ENCODE data around the gene KY. TPM values are rescaled to one million over a fixed set of nuclear protein-coding genes. Genes with fewer than 3 reads are reported as not detected.

Gene KY
- total RNA-seq, 4 donors from 2014 or later: 0.33 to 1.9 (median 0.81) TPM

DNA sequence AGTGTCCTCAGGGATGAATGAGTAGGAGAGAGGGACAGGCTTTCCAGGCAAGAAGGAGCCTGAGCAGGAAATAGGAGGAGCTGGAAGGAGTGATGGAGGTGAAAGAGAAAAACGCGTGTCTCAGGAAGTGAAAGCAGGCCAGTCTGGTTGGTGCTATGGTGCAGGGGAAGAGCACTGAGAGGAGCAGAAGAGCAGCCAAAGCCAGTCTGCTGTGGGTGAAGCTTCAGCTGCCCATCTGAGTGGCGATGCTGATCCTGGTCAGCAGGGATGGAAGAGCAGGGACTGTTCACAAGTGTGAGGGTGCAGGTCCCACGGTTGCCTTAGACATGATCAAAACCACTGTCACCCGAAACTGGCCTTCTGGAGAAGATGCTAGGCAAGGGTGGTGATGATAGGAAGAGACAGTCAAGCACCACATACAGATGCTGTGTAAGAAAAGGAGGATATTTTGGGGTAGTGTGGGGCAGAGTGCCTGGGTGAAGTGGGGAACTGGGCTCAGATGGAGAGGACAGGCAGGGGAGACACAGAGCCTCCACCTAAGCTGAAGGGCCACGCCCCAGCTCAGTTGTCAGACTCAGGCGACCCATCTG is 5.5 kb upstream of the KY start:
- 89% methylated on average over 7 of the region's 7 CpGs for WGBS

DNA sequence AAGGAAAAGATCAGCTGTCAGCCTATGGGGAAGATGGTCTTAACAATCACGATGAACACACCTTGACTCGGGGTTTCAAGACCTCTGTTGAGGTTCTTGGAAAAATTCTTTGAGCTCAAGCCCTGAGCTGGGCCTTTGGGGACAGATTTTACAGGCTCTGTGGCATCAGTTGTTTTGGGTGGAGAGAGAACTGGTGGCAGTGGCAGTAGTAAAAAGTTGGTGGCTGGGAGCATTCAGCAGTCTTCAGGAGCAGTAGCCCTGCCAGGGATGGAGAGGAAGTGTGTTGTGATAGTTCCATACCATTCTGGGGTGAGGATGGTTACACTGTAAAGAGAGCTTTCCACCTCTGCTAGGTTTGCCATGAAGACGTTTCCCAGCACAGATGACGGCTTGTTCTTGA is 4.9 kb upstream of the KY start:
- no peaks in the 10 kb centered on the region for H3K27me3 ChIP-seq
- DNase-seq (ENCODE audit: extremely low spot score): peak; percentile 66
- H3K27ac ChIP-seq (replicated peaks in 1 of 4): no peak overlapping the region
- 93% methylated on average over 4 of the region's 4 CpGs for WGBS
- H3K4me3 ChIP-seq: no peak overlapping the region
- peaks cover 16 to 20% (median 18%) of the 10 kb centered on the region in 4 donors for H3K4me1 ChIP-seq
- no peak for TF ChIP-seq POLR2AphosphoS5 (IDR thresholded peaks at IDR 0.05)
- no peak for TF ChIP-seq POLR2A (IDR thresholded peaks at IDR 0.05; ENCODE audit: low read depth)
- TF ChIP-seq EP300 (IDR thresholded peaks at IDR 0.05): no peak
- TF ChIP-seq, protein P1, sequence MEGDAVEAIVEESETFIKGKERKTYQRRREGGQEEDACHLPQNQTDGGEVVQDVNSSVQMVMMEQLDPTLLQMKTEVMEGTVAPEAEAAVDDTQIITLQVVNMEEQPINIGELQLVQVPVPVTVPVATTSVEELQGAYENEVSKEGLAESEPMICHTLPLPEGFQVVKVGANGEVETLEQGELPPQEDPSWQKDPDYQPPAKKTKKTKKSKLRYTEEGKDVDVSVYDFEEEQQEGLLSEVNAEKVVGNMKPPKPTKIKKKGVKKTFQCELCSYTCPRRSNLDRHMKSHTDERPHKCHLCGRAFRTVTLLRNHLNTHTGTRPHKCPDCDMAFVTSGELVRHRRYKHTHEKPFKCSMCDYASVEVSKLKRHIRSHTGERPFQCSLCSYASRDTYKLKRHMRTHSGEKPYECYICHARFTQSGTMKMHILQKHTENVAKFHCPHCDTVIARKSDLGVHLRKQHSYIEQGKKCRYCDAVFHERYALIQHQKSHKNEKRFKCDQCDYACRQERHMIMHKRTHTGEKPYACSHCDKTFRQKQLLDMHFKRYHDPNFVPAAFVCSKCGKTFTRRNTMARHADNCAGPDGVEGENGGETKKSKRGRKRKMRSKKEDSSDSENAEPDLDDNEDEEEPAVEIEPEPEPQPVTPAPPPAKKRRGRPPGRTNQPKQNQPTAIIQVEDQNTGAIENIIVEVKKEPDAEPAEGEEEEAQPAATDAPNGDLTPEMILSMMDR (IDR thresholded peaks at IDR 0.05): no peak
- intact Hi-C loops (cut with DNase I): loop anchor here (10.0 kb wide), 1 partner anchor 99 kb away; no protein-coding TSS in a partner anchor
- H3K36me3 ChIP-seq: no peaks in the 10 kb centered on the region
- no peaks in the 10 kb centered on the region for H3K9me3 ChIP-seq

More for the DNA sequence above, 5.5 kb upstream of the KY start:
- H3K36me3 ChIP-seq: no peaks in the 10 kb centered on the region
- intact Hi-C loops (cut with DNase I): loop anchor here (10.0 kb wide), 1 partner anchor 98 kb away; no protein-coding TSS in a partner anchor
- H3K27me3 ChIP-seq: no peaks in the 10 kb centered on the region
- H3K27ac ChIP-seq (replicated peaks in 1 of 4): no peak overlapping the region
- H3K4me3 ChIP-seq: no peak overlapping the region
- TF ChIP-seq POLR2AphosphoS5 (IDR thresholded peaks at IDR 0.05) (no peak), EP300 (IDR thresholded peaks at IDR 0.05) (no peak), POLR2A (IDR thresholded peaks at IDR 0.05; ENCODE audit: low read depth) (no peak)
- TF ChIP-seq, protein P1 (IDR thresholded peaks at IDR 0.05): no peak
- no peaks in the 10 kb centered on the region for H3K9me3 ChIP-seq
- H3K4me1 ChIP-seq: peaks cover 10 to 14% (median 14%) of the 10 kb centered on the region in 4 donors
- DNase-seq (ENCODE audit: extremely low spot score): peak; percentile 62

DNA sequence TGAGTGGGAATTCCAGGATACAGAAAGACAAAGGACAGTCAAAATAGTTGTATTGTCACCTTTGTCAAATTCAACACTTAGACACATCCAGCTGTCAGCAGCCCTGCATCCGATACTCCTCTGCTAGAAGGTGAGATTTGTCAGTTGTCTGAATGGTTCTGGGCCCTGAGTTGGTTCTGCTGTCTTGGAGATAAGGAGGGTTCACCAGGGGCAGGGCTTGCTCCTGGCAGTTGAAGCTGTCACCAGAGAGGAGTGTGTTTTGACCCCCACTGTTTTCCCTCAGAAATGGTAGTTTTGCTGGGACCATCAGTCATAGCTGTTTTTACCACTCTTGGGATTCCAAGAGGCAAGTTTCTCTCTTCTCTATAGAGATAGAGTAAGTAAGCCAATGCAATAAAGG is 3.2 kb upstream of the KY start:
- H3K36me3 ChIP-seq: no peaks in the 10 kb centered on the region
- no peak overlapping the region for H3K4me3 ChIP-seq
- no peaks in the 10 kb centered on the region for H3K9me3 ChIP-seq
- H3K4me1 ChIP-seq: peaks cover 13 to 35% (median 28%) of the 10 kb centered on the region in 4 donors
- TF ChIP-seq POLR2A (IDR thresholded peaks at IDR 0.05; ENCODE audit: low read depth) (no peak), POLR2AphosphoS5 (IDR thresholded peaks at IDR 0.05) (no peak), EP300 (IDR thresholded peaks at IDR 0.05) (no peak)
- TF ChIP-seq, protein P1 (IDR thresholded peaks at IDR 0.05): no peak
- intact Hi-C loops (cut with DNase I): loop anchor here (10.0 kb wide), 1 partner anchor 101 kb away; no protein-coding TSS in a partner anchor
- H3K27ac ChIP-seq (replicated peaks in 1 of 4): no peak overlapping the region
- peak; percentile 72 for DNase-seq (ENCODE audit: extremely low spot score)
- no peaks in the 10 kb centered on the region for H3K27me3 ChIP-seq
- WGBS: 100% methylated on average over 1 of the region's 1 CpG

DNA sequence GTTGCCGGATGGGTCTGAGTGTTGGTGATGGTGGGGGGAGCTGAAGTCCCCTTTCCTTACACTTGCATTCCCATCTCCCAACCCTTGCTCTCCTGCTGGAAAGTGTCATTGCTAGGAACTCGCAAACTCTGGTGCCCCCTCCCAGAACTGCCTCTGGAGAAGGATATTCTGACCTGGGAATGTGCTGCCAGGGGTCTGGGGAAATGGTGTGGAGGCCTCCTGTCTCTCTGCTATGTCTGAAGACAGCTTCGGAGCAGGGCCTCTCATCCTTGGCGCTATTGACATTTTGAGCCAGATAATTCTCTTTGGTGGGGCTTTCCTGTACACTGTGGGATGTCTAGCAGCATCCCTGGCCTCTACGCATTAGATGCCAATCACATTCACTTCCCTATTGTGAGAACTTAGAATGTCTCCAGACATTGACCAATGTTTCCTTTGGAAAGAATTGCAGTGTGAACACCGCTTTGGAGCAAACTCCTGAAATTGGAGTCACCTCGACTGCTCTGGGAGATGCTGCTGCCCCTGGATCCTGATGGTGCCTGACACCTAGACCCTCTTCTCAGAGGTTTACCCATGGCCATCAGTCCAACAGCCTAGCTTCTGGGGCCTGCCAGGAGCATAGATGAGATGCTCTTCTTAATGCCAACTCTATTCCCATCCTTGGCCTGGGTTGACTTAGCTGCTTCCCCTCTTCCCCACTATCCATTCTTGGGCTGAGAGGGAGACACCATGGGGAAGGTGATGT is 2.2 kb upstream of the KY start:
- DNase-seq (ENCODE audit: extremely low spot score): peak; percentile 79
- H3K4me1 ChIP-seq: peaks cover 13 to 35% (median 28%) of the 10 kb centered on the region in 4 donors
- no peaks in the 10 kb centered on the region for H3K9me3 ChIP-seq
- 89% methylated on average over 7 of the region's 7 CpGs for WGBS
- intact Hi-C loops (cut with DNase I): loop anchor here (10.0 kb wide), 1 partner anchor 102 kb away; no protein-coding TSS in a partner anchor
- no peaks in the 10 kb centered on the region for H3K36me3 ChIP-seq
- no peak overlapping the region for H3K4me3 ChIP-seq
- H3K27me3 ChIP-seq: no peaks in the 10 kb centered on the region
- no peak overlapping the region for H3K27ac ChIP-seq (replicated peaks in 1 of 4)
- no peak for TF ChIP-seq EP300 (IDR thresholded peaks at IDR 0.05)
- TF ChIP-seq POLR2A (IDR thresholded peaks at IDR 0.05; ENCODE audit: low read depth): no peak

DNA sequence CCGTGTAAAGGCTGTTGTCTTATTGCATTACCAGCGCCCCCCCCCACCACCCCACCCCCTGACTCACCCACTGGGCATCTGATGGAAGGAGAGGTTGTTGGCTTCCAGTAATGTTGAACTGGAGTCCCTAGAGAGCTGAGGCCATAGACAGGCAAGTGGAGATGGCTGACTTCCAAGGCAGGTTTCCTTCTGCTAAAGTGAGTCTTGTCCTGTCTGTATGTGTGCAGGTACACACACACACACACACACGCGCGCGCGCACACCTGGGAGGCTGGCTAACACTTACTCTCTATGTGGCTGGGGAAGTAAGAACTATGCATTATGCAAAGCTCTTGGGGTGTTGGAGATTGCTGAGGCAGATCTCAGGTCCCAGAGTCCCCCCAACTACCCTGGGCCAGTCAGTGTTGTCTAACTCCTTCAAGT is 1.6 kb upstream of the KY start:
- Histone ChIP-seq H3K27ac (replicated peaks in 1 of 4) (peak overlapping the region in 3 of 4 donors; percentile 71 to 79 (median 78)), H3K4me1 (peaks cover 13 to 35% (median 28%) of the 10 kb centered on the region in 4 donors), H3K4me3 (no peak overlapping the region), H3K9me3 (no peaks in the 10 kb centered on the region), H3K27me3 (no peaks in the 10 kb centered on the region), H3K36me3 (no peaks in the 10 kb centered on the region)
- intact Hi-C loops (cut with DNase I): loop anchor here (10.0 kb wide), 1 partner anchor 102 kb away; no protein-coding TSS in a partner anchor
- TF ChIP-seq POLR2AphosphoS5 (IDR thresholded peaks at IDR 0.05) (no peak), EP300 (IDR thresholded peaks at IDR 0.05) (no peak), POLR2A (IDR thresholded peaks at IDR 0.05; ENCODE audit: low read depth) (no peak)
- TF ChIP-seq, protein P1 (IDR thresholded peaks at IDR 0.05): no peak
- DNase-seq (ENCODE audit: extremely low spot score): peak; percentile 77
- WGBS: 87% methylated on average over 7 of the region's 7 CpGs
